CD4-positive, alpha-beta T cell treated with Interleukin-4 for 1 hour (primary cell): Measurements from ENCODE around the gene ALKAL2.
A peak's percentile ranks its signal among the peaks of the same experiment; 100 is the strongest.

Experiments used
- DNase-seq, 2 donors: peaks; one replicate each; pipeline ENCODE4 v3.0.0-alpha.2; 2020 to 2022

ALKAL2 gene

DNA sequence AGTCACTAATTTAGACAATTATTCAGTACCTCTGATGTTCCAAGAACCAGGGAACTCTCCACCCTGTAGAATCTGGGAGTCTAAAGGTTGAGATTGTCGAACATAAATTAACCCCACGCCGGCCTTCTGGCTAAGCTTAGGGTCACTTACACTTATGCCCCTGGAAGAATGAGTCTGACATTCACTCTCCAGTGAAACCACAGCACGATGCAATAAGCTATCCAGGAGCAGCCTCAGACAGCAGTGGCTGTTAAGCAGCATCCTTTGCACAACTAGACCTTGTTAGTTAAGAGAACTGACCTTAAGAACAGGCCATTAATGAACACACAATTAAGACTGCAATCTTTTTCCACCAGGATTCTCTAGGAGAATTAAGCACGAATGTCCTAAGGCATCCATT lies 49.0 kb downstream of the ALKAL2 start:
- no peak for DNase-seq

DNA sequence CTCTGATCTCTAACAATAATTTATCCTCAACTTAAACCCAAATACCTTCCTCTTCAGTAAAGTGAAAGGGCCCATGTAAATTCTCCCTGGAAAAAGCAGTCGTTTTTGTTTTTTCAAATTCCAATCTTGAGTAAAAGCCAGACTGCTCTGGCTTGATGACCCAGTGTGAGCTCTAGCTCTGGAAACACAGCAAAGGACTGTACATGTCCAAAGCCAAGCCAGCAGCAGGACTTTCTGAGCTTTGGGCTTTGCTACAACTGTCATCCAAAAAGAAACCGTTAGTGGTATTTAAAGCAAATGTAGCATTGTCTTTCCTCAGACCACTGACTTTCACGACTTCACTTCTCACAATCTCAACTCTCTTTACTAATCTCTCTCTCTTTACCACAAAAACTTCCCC lies 49.5 kb downstream of the ALKAL2 start:
- DNase-seq = no peak

DNA sequence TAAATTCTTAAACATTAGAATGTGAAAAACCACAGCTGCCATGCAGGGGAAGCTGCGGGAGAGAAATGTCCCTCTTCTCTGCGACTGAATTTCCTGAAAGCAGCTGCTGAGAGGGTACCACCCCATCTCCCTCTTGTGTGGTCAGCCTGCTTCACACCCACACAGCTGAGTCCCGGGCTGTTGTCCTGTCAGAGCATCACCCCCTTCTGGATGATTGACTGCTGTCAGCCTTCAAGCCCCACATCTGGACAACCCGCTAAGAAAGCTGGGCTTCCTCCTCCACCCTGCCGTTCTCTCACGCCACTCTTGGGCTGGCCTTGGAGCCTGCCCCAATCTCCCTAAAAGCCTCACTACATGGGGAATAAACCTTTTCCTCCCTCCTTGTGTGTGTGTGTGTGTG lies 50.0 kb downstream of the ALKAL2 start:
- DNase-seq = peak; percentile 11 to 23

- no peak for DNase-seq
Measured at GRCh38 chr2:236993-237539, 50.8 kb downstream of the ALKAL2 start.

GRCh38 chr2:234421-234820 lies 53.5 kb downstream of the ALKAL2 start:
- no peak for DNase-seq

- DNase-seq = no peak
Measured at GRCh38 chr2:233030-233429, 54.9 kb downstream of the ALKAL2 start.

- no peak for DNase-seq
Measured at GRCh38 chr2:231521-232185, 56.2 kb downstream of the ALKAL2 start.
